ENCODE measurements around the gene PRKAG2. TPM values are rescaled to one million over a fixed set of nuclear protein-coding genes. Genes with fewer than 3 reads are reported as not detected.

The PRKAG2 gene
- total RNA-seq, 2 experiments from 2014 or later = 16.9 to 18.7 TPM

GRCh38 chr7:151597541-151598444 lies 279.1 kb downstream of the PRKAG2 start:
- H3K36me3 Mint-ChIP-seq (ENCODE audit: low read depth) = no peaks in the 10 kb centered on the region
- H3K4me1 Mint-ChIP-seq (ENCODE audit: low read depth) = peaks cover 16% of the 10 kb centered on the region
- H3K4me3 Mint-ChIP-seq = no peak overlapping the region
- no peak for DNase-seq
- no peaks in the 10 kb centered on the region for H3K9me3 Mint-ChIP-seq
- no peaks in the 10 kb centered on the region for H3K27me3 Mint-ChIP-seq (ENCODE audit: low read depth)
- intact Hi-C loops (cut with micrococcal nuclease) = no loop called here
- no peak overlapping the region for H3K27ac Mint-ChIP-seq
- CTCF ChIA-PET = interaction anchor here (1.2 kb wide), 1 partner anchor 30 kb away, joined by 4 read pairs; no protein-coding TSS in a partner anchor

- no peak for DNase-seq
- intact Hi-C loops (cut with micrococcal nuclease) = no loop called here
- H3K27me3 Mint-ChIP-seq (ENCODE audit: low read depth) = no peaks in the 10 kb centered on the region
- H3K4me1 Mint-ChIP-seq (ENCODE audit: low read depth) = peaks cover 16% of the 10 kb centered on the region
- H3K4me3 Mint-ChIP-seq = no peak overlapping the region
- no peak overlapping the region for H3K27ac Mint-ChIP-seq
- H3K36me3 Mint-ChIP-seq (ENCODE audit: low read depth) = no peaks in the 10 kb centered on the region
- CTCF ChIA-PET = no interaction called here
- H3K9me3 Mint-ChIP-seq = no peaks in the 10 kb centered on the region
Observed at GRCh38 chr7:151595702-151596350, 281.1 kb downstream of the PRKAG2 start.

- no peaks in the 10 kb centered on the region for H3K36me3 Mint-ChIP-seq (ENCODE audit: low read depth)
- intact Hi-C loops (cut with micrococcal nuclease) = no loop called here
- H3K9me3 Mint-ChIP-seq = no peaks in the 10 kb centered on the region
- no peak overlapping the region for H3K27ac Mint-ChIP-seq
- CTCF ChIA-PET = no interaction called here
- peaks cover 5% of the 10 kb centered on the region for H3K4me1 Mint-ChIP-seq (ENCODE audit: low read depth)
- DNase-seq = no peak
- no peak overlapping the region for H3K4me3 Mint-ChIP-seq
- H3K27me3 Mint-ChIP-seq (ENCODE audit: low read depth) = no peaks in the 10 kb centered on the region
Observed at GRCh38 chr7:151592868-151593486, 283.9 kb downstream of the PRKAG2 start.

GRCh38 chr7:151592330-151592729 lies 284.6 kb downstream of the PRKAG2 start:
- intact Hi-C loops (cut with micrococcal nuclease) = no loop called here
- no peaks in the 10 kb centered on the region for H3K9me3 Mint-ChIP-seq

GRCh38 chr7:151591866-151592265 lies 285.0 kb downstream of the PRKAG2 start:
- H3K4me1 Mint-ChIP-seq (ENCODE audit: low read depth) = peaks cover 1% of the 10 kb centered on the region
- no peaks in the 10 kb centered on the region for H3K27me3 Mint-ChIP-seq (ENCODE audit: low read depth)
- no peak overlapping the region for H3K27ac Mint-ChIP-seq
- no peaks in the 10 kb centered on the region for H3K36me3 Mint-ChIP-seq (ENCODE audit: low read depth)
- no peak overlapping the region for H3K4me3 Mint-ChIP-seq
- H3K9me3 Mint-ChIP-seq = no peaks in the 10 kb centered on the region
- CTCF ChIA-PET = interaction anchor here (0.6 to 1.4 kb wide), 3 partner anchors 9 to 403 kb away, joined by 3 to 6 read pairs (median 5); no protein-coding TSS in a partner anchor
- intact Hi-C loops (cut with micrococcal nuclease) = no loop called here
- DNase-seq = no peak

More at GRCh38 chr7:151592330-151592729, 284.6 kb downstream of the PRKAG2 start:
- Mint-ChIP-seq H3K4me3 (no peak overlapping the region), H3K36me3 (ENCODE audit: low read depth) (no peaks in the 10 kb centered on the region), H3K27ac (no peak overlapping the region), H3K4me1 (ENCODE audit: low read depth) (peaks cover 3% of the 10 kb centered on the region), H3K27me3 (ENCODE audit: low read depth) (no peaks in the 10 kb centered on the region)
- CTCF ChIA-PET = interaction anchor here (0.6 to 1.4 kb wide), 2 partner anchors 9 to 31 kb away, joined by 5 to 6 read pairs; no protein-coding TSS in a partner anchor
- no peak for DNase-seq

DNA sequence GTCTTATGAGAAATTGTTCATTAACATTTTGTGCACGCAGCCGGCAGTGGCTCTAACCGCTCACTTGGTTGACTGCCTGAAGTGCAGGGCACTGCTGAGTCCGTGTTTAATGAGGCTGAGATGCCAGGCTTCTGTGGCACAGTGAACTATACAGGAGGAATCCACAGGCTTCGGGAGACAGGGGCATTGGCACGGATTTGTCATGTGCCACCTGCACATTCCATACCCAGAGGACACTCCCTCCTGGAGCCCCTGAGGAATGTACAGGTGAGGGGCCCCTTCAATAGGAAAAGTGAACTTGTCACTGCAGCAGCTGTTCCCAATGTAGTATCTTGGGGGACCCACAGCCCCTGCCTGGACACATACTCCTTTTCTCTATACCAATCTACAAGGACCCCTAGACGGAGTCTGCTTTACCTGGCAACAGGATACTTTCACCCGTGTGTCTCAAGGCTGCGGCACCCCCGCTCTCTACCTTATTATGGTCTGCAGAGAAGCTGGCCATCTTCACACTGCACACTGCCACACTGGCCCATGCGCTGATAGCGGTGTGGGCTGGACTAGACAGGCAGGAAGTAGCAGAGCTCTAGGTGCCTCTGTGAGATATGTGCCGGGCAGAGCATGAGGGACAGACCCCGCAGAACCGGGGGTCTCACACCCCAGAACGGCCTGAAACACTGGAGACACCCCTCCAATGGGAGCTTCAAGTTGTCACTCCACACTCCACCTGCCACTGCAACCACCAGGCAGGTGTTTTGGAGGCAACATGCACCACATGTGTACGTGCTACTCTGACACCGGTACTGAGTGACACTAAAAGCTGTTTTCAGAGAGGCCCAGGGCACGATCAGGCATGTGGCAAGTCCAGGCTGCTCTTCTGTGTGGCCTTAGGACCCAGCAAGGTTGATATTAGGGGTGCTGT lies 285.8 kb downstream of the PRKAG2 start:
- CTCF ChIA-PET = interaction anchor here (0.6 to 1.4 kb wide), 2 partner anchors 10 to 404 kb away, joined by 3 to 5 read pairs; no protein-coding TSS in a partner anchor
- no peak overlapping the region for H3K27ac Mint-ChIP-seq
- H3K4me3 Mint-ChIP-seq = no peak overlapping the region
- H3K36me3 Mint-ChIP-seq (ENCODE audit: low read depth) = no peaks in the 10 kb centered on the region
- no peaks in the 10 kb centered on the region for H3K27me3 Mint-ChIP-seq (ENCODE audit: low read depth)
- DNase-seq = no peak
- intact Hi-C loops (cut with micrococcal nuclease) = no loop called here
- no peaks in the 10 kb centered on the region for H3K9me3 Mint-ChIP-seq
- no peaks in the 10 kb centered on the region for H3K4me1 Mint-ChIP-seq (ENCODE audit: low read depth)

GRCh38 chr7:151590071-151590849 lies 286.7 kb downstream of the PRKAG2 start:
- CTCF ChIA-PET = no interaction called here
- H3K27ac Mint-ChIP-seq = no peak overlapping the region

DNA sequence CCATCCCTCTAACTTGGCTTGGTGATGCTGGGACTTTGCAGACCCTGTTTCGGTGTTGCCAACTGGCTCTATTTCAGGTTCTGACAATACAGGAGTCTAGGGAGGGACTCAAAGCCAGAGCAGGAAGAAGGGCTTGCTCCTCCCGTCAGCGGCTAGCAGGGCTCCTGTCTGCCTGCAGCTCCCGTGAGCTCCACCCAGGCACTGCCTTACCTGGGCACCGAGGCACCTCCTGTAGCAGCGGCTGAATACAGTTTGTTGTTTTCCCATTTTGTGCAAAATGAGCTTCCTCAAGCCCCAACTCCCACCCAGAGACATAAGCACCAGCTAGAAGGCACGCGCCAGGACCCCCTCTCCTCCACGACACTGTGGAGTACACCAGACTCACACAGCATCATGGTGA lies 287.9 kb downstream of the PRKAG2 start:
- no peak overlapping the region for H3K27ac Mint-ChIP-seq
- no peak overlapping the region for H3K4me3 Mint-ChIP-seq
- CTCF ChIA-PET = no interaction called here
- DNase-seq = no peak
- no peaks in the 10 kb centered on the region for H3K4me1 Mint-ChIP-seq (ENCODE audit: low read depth)
- no peaks in the 10 kb centered on the region for H3K27me3 Mint-ChIP-seq (ENCODE audit: low read depth)
- no peaks in the 10 kb centered on the region for H3K36me3 Mint-ChIP-seq (ENCODE audit: low read depth)
- intact Hi-C loops (cut with micrococcal nuclease) = no loop called here
- H3K9me3 Mint-ChIP-seq = no peaks in the 10 kb centered on the region

More at GRCh38 chr7:151590071-151590849, 286.7 kb downstream of the PRKAG2 start:
- H3K4me3 Mint-ChIP-seq = no peak overlapping the region
- DNase-seq = no peak
- H3K4me1 Mint-ChIP-seq (ENCODE audit: low read depth) = no peaks in the 10 kb centered on the region
- no peaks in the 10 kb centered on the region for H3K36me3 Mint-ChIP-seq (ENCODE audit: low read depth)
- H3K27me3 Mint-ChIP-seq (ENCODE audit: low read depth) = no peaks in the 10 kb centered on the region
- no peaks in the 10 kb centered on the region for H3K9me3 Mint-ChIP-seq
- intact Hi-C loops (cut with micrococcal nuclease) = no loop called here

GRCh38 chr7:151586531-151587260 lies 290.2 kb downstream of the PRKAG2 start:
- H3K4me3 Mint-ChIP-seq = no peak overlapping the region
- DNase-seq = no peak
- no peak overlapping the region for H3K27ac Mint-ChIP-seq
- H3K9me3 Mint-ChIP-seq = no peaks in the 10 kb centered on the region
- CTCF ChIA-PET = interaction anchor here (0.6 to 1.1 kb wide), 2 partner anchors 173 to 196 kb away, joined by 3 to 4 read pairs; no protein-coding TSS in a partner anchor
- no peaks in the 10 kb centered on the region for H3K4me1 Mint-ChIP-seq (ENCODE audit: low read depth)
- intact Hi-C loops (cut with micrococcal nuclease) = no loop called here
- H3K27me3 Mint-ChIP-seq (ENCODE audit: low read depth) = no peaks in the 10 kb centered on the region
- H3K36me3 Mint-ChIP-seq (ENCODE audit: low read depth) = no peaks in the 10 kb centered on the region

- CTCF ChIA-PET = interaction anchor here (1.1 kb wide), 1 partner anchor 197 kb away, joined by 4 read pairs; no protein-coding TSS in a partner anchor
- Mint-ChIP-seq H3K36me3 (ENCODE audit: low read depth) (no peaks in the 10 kb centered on the region), H3K27me3 (ENCODE audit: low read depth) (no peaks in the 10 kb centered on the region), H3K4me1 (ENCODE audit: low read depth) (no peaks in the 10 kb centered on the region), H3K9me3 (no peaks in the 10 kb centered on the region), H3K27ac (no peak overlapping the region), H3K4me3 (no peak overlapping the region)
- intact Hi-C loops (cut with micrococcal nuclease) = no loop called here
- no peak for DNase-seq
Observed at GRCh38 chr7:151585744-151586393, 291.0 kb downstream of the PRKAG2 start.
